Liver (tissue), 9 donors: Measurements from ENCODE around the gene FAM171A1. TPM values are rescaled to one million over a fixed set of nuclear protein-coding genes. Genes with fewer than 3 reads are reported as not detected.
A peak's percentile ranks its signal among the peaks of the same experiment; 100 is the strongest.

Source experiments
- DNase-seq: peaks from one replicate; pipeline ENCODE4 v3.0.0-alpha.2; 2017; ENCODE audit warnings: low spot score
- H3K27ac ChIP-seq, 2 donors: one replicate each; pipeline ENCODE4 v1.7.0; 2013; ENCODE audit warnings: inconsistent platforms in 2 of 2, low read length in 2 of 2, control low read depth in 1 of 2, low read depth in 1 of 2, mild to moderate bottlenecking in 1 of 2
- H3K27me3 ChIP-seq, 4 donors: one replicate each; pipeline versions ENCODE4 v1.6.1 to v1.7.0; 2013; ENCODE audit warnings: low read length in 3 of 4, inconsistent platforms in 1 of 4, mild to moderate bottlenecking in 1 of 4, moderate library complexity in 1 of 4; ENCODE audit not compliant: control insufficient read depth in 4 of 4, insufficient read depth in 4 of 4
- H3K36me3 ChIP-seq, 4 donors: one replicate each; pipeline versions ENCODE4 v1.6.1 to v1.7.0; 2013; ENCODE audit warnings: low read length in 3 of 4, mild to moderate bottlenecking in 3 of 4, low read depth in 1 of 4, moderate library complexity in 1 of 4; ENCODE audit not compliant: control insufficient read depth in 4 of 4, insufficient read depth in 3 of 4
- H3K4me1 ChIP-seq, 4 donors: one replicate each; pipeline versions ENCODE4 v1.6.1 to v1.7.0; 2013; ENCODE audit warnings: low read length in 3 of 4, mild to moderate bottlenecking in 3 of 4, moderate library complexity in 1 of 4; ENCODE audit not compliant: control insufficient read depth in 4 of 4, insufficient read depth in 4 of 4
- H3K4me3 ChIP-seq, 3 donors: one replicate each; pipeline versions ENCODE4 v1.6.1 to v1.7.0; 2013; ENCODE audit warnings: low read length in 3 of 3, control low read depth in 1 of 3, low read depth in 1 of 3, mild to moderate bottlenecking in 1 of 3
- H3K9ac ChIP-seq, 2 donors: one replicate each; pipeline ENCODE4 v1.7.0; 2013; ENCODE audit warnings: low read length in 2 of 2, mild to moderate bottlenecking in 2 of 2, moderate library complexity in 2 of 2, control low read depth in 1 of 2, low read depth in 1 of 2
- H3K9me3 ChIP-seq, 4 donors: one replicate each; pipeline versions ENCODE4 v1.6.1 to v1.7.0; 2013; ENCODE audit warnings: low read length in 3 of 4; ENCODE audit not compliant: control insufficient read depth in 4 of 4
- ATF3 ChIP-seq: IDR thresholded peaks from 2 replicates; pipeline ENCODE4 v1.6.1; 2016; ENCODE audit warnings: antibody characterized with exemption
- CTCF ChIP-seq: fragments of 150-350 bp; IDR thresholded peaks from 2 replicates; pipeline ENCODE4 v1.5.1; 2017; ENCODE audit warnings: improper control_type of control experiment, low read depth, low read length; ENCODE audit not compliant: missing input control
- EGR1 ChIP-seq, 2 donors: IDR thresholded peaks; 2 replicates each; pipeline ENCODE4 v1.6.1; 2016 to 2018; ENCODE audit warnings: antibody characterized with exemption in 2 of 2, low read depth in 2 of 2
- FOXA2 ChIP-seq: IDR thresholded peaks from 2 replicates; pipeline ENCODE4 v1.6.1; 2016; ENCODE audit warnings: antibody characterized with exemption
- GABPA ChIP-seq, 2 donors: IDR thresholded peaks in 1 of 2; conservative IDR thresholded peaks in 1 of 2; 2 replicates each; pipeline ENCODE4 v1.6.1; 2016; ENCODE audit warnings: antibody characterized with exemption in 2 of 2, mild to moderate bottlenecking in 1 of 2, moderate library complexity in 1 of 2
- HNF4A ChIP-seq, 2 donors: conservative IDR thresholded peaks; 2 replicates each; pipeline ENCODE4 v1.6.1; 2016; ENCODE audit warnings: antibody characterized with exemption in 2 of 2, mild to moderate bottlenecking in 2 of 2
- HNF4G ChIP-seq: IDR thresholded peaks from 2 replicates; pipeline ENCODE4 v1.6.1; 2016; ENCODE audit warnings: antibody characterized with exemption
- NR2F2 ChIP-seq: IDR thresholded peaks from 2 replicates; pipeline ENCODE4 v1.6.1; 2016; ENCODE audit warnings: antibody characterized with exemption
- RAD21 ChIP-seq, 2 donors: IDR thresholded peaks; 2 replicates each; pipeline ENCODE4 v1.6.1; 2016; ENCODE audit warnings: antibody characterized with exemption in 2 of 2, mild to moderate bottlenecking in 2 of 2
- RXRA ChIP-seq, 2 donors: IDR thresholded peaks; 2 replicates each; pipeline ENCODE4 v1.6.1; 2017 to 2018; ENCODE audit warnings: antibody characterized with exemption in 2 of 2, mild to moderate bottlenecking in 1 of 2
- SP1 ChIP-seq: IDR thresholded peaks from 2 replicates; pipeline ENCODE4 v1.6.1; 2018; ENCODE audit warnings: antibody characterized with exemption, mild to moderate bottlenecking
- TAF1 ChIP-seq: conservative IDR thresholded peaks from 2 replicates; pipeline ENCODE4 v1.6.1; 2016; ENCODE audit warnings: antibody characterized with exemption, mild to moderate bottlenecking
- ZBTB33 ChIP-seq: IDR thresholded peaks from 2 replicates; pipeline ENCODE4 v1.6.1; 2016; ENCODE audit warnings: antibody characterized with exemption
- WGBS: extraction: QIAGEN DNeasy Blood & Tissue Kit; methylation state at CpG from one replicate; pipeline ENCODE4 v1.1.7; 2013; 5-methylcytosine and 5-hydroxymethylcytosine counted together
- polyA plus RNA-seq, 2 donors: library from polyadenylated mRNA; stranded (reverse) in 1 of 2; unstranded in 1 of 2; fragments of 200-250 nt in 1 of 2; fragments of >200 nt in 1 of 2; fragmentation: Nextera tagmentation in 1 of 2; extraction: Ambion mirVana in 1 of 2; gene quantifications; one replicate each; pipeline versions ENCODE4 v1.2.1 to v1.2.3, GENCODE V29; 2013 to 2015
- total RNA-seq, 2 donors: library from RNA; depleted of rRNA; stranded (reverse); fragments of >200 nt; gene quantifications; one replicate each; pipeline ENCODE4 v1.2.3, GENCODE V29; 2014
- TF ChIP-seq, protein P1 (sequence below): IDR thresholded peaks from 2 replicates; pipeline ENCODE4 v1.6.1; 2016; ENCODE audit warnings: antibody characterized with exemption
- donor health status: healthy.
- donor health status: healthy.
- donor health status: healthy.
- donor health status: healthy.
- donor health status: healthy.

FAM171A1 gene
- total and polyA plus RNA-seq, 4 donors: 2.5 to 10.2 (median 7.7) TPM

- H3K4me3 ChIP-seq: no peak overlapping the region
- H3K9me3 ChIP-seq: peaks cover 0 to 3% (median 3%) of the 10 kb centered on the region in 4 donors
- no peak overlapping the region for H3K27ac ChIP-seq
- no peaks in the 10 kb centered on the region for H3K36me3 ChIP-seq
- DNase-seq: no peak
- no peaks in the 10 kb centered on the region for H3K27me3 ChIP-seq
- 77% methylated on average over 1 of the region's 1 CpG for WGBS
- H3K9ac ChIP-seq: no peak overlapping the region
- no peak for TF ChIP-seq RAD21 (IDR thresholded peaks at IDR 0.05)
- no peak for TF ChIP-seq HNF4G
- peak; percentile 14 to 43 for TF ChIP-seq HNF4A (conservative IDR thresholded peaks at IDR 0.05)
- no peaks in the 10 kb centered on the region for H3K4me1 ChIP-seq
Measured at GRCh38 chr10:15399060-15399661, 28.1 kb upstream of the FAM171A1 start.

- no peak for DNase-seq
- no peak overlapping the region for H3K9ac ChIP-seq
- H3K9me3 ChIP-seq: peaks cover 0 to 2% (median 0%) of the 10 kb centered on the region in 4 donors
- no peak overlapping the region for H3K27ac ChIP-seq
- no peaks in the 10 kb centered on the region for H3K36me3 ChIP-seq
- TF ChIP-seq RXRA (IDR thresholded peaks at IDR 0.05) (no peak), SP1 (no peak), CTCF (no peak), TAF1 (no peak), GABPA (IDR thresholded peaks at IDR 0.05 in 1 of 2, conservative IDR thresholded peaks at IDR 0.05 in 1 of 2) (no peak), ZBTB33 (no peak), ATF3 (no peak)
- no peak overlapping the region for H3K4me3 ChIP-seq
- 81% methylated on average over 3 of the region's 3 CpGs for WGBS
- no peaks in the 10 kb centered on the region for H3K27me3 ChIP-seq
- no peaks in the 10 kb centered on the region for H3K4me1 ChIP-seq
Measured at GRCh38 chr10:15395935-15396334, 24.8 kb upstream of the FAM171A1 start.

- Histone ChIP-seq H3K4me3 (no peak overlapping the region), H3K9ac (no peak overlapping the region), H3K4me1 (no peaks in the 10 kb centered on the region), H3K27ac (no peak overlapping the region), H3K36me3 (no peaks in the 10 kb centered on the region), H3K27me3 (no peaks in the 10 kb centered on the region), H3K9me3 (no peaks in the 10 kb centered on the region)
- 63% methylated on average over 4 of the region's 4 CpGs for WGBS
- DNase-seq: no peak
- TF ChIP-seq TAF1: no peak
- no peak for TF ChIP-seq FOXA2
- no peak for TF ChIP-seq SP1
- TF ChIP-seq NR2F2: no peak
- no peak for TF ChIP-seq ATF3
- TF ChIP-seq, protein P1, sequence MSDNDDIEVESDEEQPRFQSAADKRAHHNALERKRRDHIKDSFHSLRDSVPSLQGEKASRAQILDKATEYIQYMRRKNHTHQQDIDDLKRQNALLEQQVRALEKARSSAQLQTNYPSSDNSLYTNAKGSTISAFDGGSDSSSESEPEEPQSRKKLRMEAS: no peak
- no peak for TF ChIP-seq EGR1 (IDR thresholded peaks at IDR 0.05; ENCODE audit: low read depth in 2 of 2)
- TF ChIP-seq HNF4G: no peak
- no peak for TF ChIP-seq HNF4A (conservative IDR thresholded peaks at IDR 0.05)
- no peak for TF ChIP-seq ZBTB33
- TF ChIP-seq GABPA (IDR thresholded peaks at IDR 0.05 in 1 of 2, conservative IDR thresholded peaks at IDR 0.05 in 1 of 2): no peak
- TF ChIP-seq RXRA (IDR thresholded peaks at IDR 0.05): no peak
- no peak for TF ChIP-seq CTCF
Measured at GRCh38 chr10:15393139-15393825, 22.2 kb upstream of the FAM171A1 start.
